H9 (cell line): ENCODE measurements around the gene JAG1. TPM values are rescaled to one million over a fixed set of nuclear protein-coding genes. Genes with fewer than 3 reads are reported as not detected.

Experiments used
- DNase-seq: peaks from one replicate; pipeline ENCODE4 v3.0.0-alpha.2; 2017
- H2AFZ ChIP-seq: one replicate; pipeline ENCODE4 v1.6.1; 2013; ENCODE audit warnings: mild to moderate bottlenecking, low read length, control low read depth, moderate library complexity
- H2AK5ac ChIP-seq: 2 replicates; pipeline ENCODE4 v1.6.1; 2013; ENCODE audit warnings: low read length, control low read depth, mixed read lengths; ENCODE audit not compliant: insufficient read length
- H2BK120ac ChIP-seq: one replicate; pipeline ENCODE4 v1.6.1; 2013; ENCODE audit warnings: low read depth, mild to moderate bottlenecking, low read length, control low read depth, inconsistent platforms; ENCODE audit not compliant: poor library complexity, severe bottlenecking
- H2BK12ac ChIP-seq: 2 replicates; pipeline ENCODE4 v1.6.1; 2013; ENCODE audit warnings: low read length, control low read depth, mixed read lengths, low read depth; ENCODE audit not compliant: insufficient read length
- H2BK15ac ChIP-seq: 2 replicates; pipeline ENCODE4 v1.6.1; 2013; ENCODE audit warnings: low read depth, low read length, control low read depth
- H2BK20ac ChIP-seq: one replicate; pipeline ENCODE4 v1.6.1; 2013; ENCODE audit warnings: low read depth, mild to moderate bottlenecking, low read length, control low read depth, inconsistent platforms; ENCODE audit not compliant: poor library complexity, severe bottlenecking
- H2BK5ac ChIP-seq: 2 replicates; pipeline ENCODE4 v1.6.1; 2013; ENCODE audit warnings: low read length, control low read depth, mixed read lengths; ENCODE audit not compliant: insufficient read length
- H3K14ac ChIP-seq: 2 replicates; pipeline ENCODE4 v1.6.1; 2013; ENCODE audit warnings: low read length, control low read depth; ENCODE audit not compliant: insufficient read depth
- H3K18ac ChIP-seq: 2 replicates; pipeline ENCODE4 v1.6.1; 2013; ENCODE audit warnings: low read depth, mild to moderate bottlenecking, mixed read lengths, low read length, control low read depth; ENCODE audit not compliant: insufficient read length
- H3K23ac ChIP-seq: 2 replicates; pipeline ENCODE4 v1.6.1; 2013; ENCODE audit warnings: low read length, control low read depth, mixed read lengths, low read depth; ENCODE audit not compliant: insufficient read length
- H3K23me2 ChIP-seq: 2 replicates; pipeline ENCODE4 v1.6.1; 2013; ENCODE audit warnings: low read depth, mild to moderate bottlenecking, mixed read lengths, low read length, control low read depth; ENCODE audit not compliant: insufficient read length, poor library complexity, severe bottlenecking
- H3K27ac ChIP-seq: 2 replicates; pipeline ENCODE4 v1.5.1; 2013; ENCODE audit warnings: low read length, control low read depth, mixed read lengths, low read depth; ENCODE audit not compliant: insufficient read length
- H3K27me3 ChIP-seq: 2 replicates; pipeline ENCODE4 v1.6.1; 2013; ENCODE audit warnings: low read length, control low read depth, inconsistent platforms; ENCODE audit not compliant: insufficient read depth
- H3K4ac ChIP-seq: 2 replicates; pipeline ENCODE4 v1.6.1; 2013; ENCODE audit warnings: low read depth, mild to moderate bottlenecking, control low read depth, inconsistent platforms, low read length, moderate library complexity
- H3K4me1 ChIP-seq: 2 replicates; pipeline ENCODE4 v1.6.1; 2013; ENCODE audit warnings: low read length, control low read depth, inconsistent platforms; ENCODE audit not compliant: insufficient read depth
- H3K4me2 ChIP-seq: 2 replicates; pipeline ENCODE4 v1.6.1; 2013; ENCODE audit warnings: low read length, control low read depth, mixed read lengths; ENCODE audit not compliant: insufficient read length, insufficient read depth
- H3K56ac ChIP-seq: 2 replicates; pipeline ENCODE4 v1.6.1; 2013; ENCODE audit warnings: low read depth, mild to moderate bottlenecking, mixed read lengths, low read length, control low read depth; ENCODE audit not compliant: insufficient read length
- H3K79me1 ChIP-seq: 2 replicates; pipeline ENCODE4 v1.6.1; 2013; ENCODE audit warnings: low read depth, mild to moderate bottlenecking, moderate library complexity, low read length, control low read depth, inconsistent platforms; ENCODE audit not compliant: insufficient read depth, poor library complexity, severe bottlenecking
- H3K79me2 ChIP-seq: 2 replicates; pipeline ENCODE4 v1.6.1; 2013; ENCODE audit warnings: low read length, control low read depth, inconsistent platforms; ENCODE audit not compliant: insufficient read depth
- H3K9ac ChIP-seq: 2 replicates; pipeline ENCODE4 v1.6.1; 2013; ENCODE audit warnings: low read length, control low read depth, mixed read lengths; ENCODE audit not compliant: insufficient read length; ENCODE audit errors: extremely low read depth
- H3K9me3 ChIP-seq: one replicate; pipeline ENCODE4 v1.6.1; 2013; ENCODE audit warnings: low read depth, low read length, inconsistent platforms; ENCODE audit not compliant: control insufficient read depth
- H3T11ph ChIP-seq: one replicate; pipeline ENCODE4 v1.6.1; 2013; ENCODE audit warnings: mild to moderate bottlenecking, low read length, control low read depth, inconsistent platforms
- H4K20me1 ChIP-seq: one replicate; pipeline ENCODE4 v1.6.1; 2013; ENCODE audit not compliant: control insufficient read depth, insufficient read length, insufficient read depth
- H4K5ac ChIP-seq: 2 replicates; pipeline ENCODE4 v1.6.1; 2013; ENCODE audit warnings: low read depth, mild to moderate bottlenecking, mixed read lengths, low read length, control low read depth; ENCODE audit not compliant: insufficient read length
- H4K8ac ChIP-seq: replicated peaks from 2 replicates; pipeline ENCODE4 v1.6.1; 2013; ENCODE audit warnings: low read length, control low read depth, mixed read lengths, low read depth; ENCODE audit not compliant: insufficient read length
- H4K91ac ChIP-seq: 2 replicates; pipeline ENCODE4 v1.6.1; 2013; ENCODE audit warnings: low read depth, mild to moderate bottlenecking, moderate library complexity, mixed read lengths, low read length, control low read depth; ENCODE audit not compliant: insufficient read length
- H3K27ac Mint-ChIP-seq, 3 experiments: 2 replicates in 2 of 3; 3 replicates in 1 of 3; pipeline ENCODE4 v1.8.0; 2020 to 2021; ENCODE audit warnings: mixed read lengths in 3 of 3, mild to moderate bottlenecking in 1 of 3, moderate library complexity in 1 of 3
- H3K27me3 Mint-ChIP-seq: 2 replicates; pipeline ENCODE4 v1.8.0; 2021; ENCODE audit warnings: low read depth, mild to moderate bottlenecking, moderate library complexity, mixed read lengths
- H3K36me3 Mint-ChIP-seq, 3 experiments: 2 replicates in 2 of 3; 3 replicates in 1 of 3; pipeline ENCODE4 v1.8.0; 2020 to 2021; ENCODE audit warnings: low read depth in 3 of 3, mixed read lengths in 3 of 3; ENCODE audit not compliant: insufficient read depth in 1 of 3
- H3K4me1 Mint-ChIP-seq, 2 experiments: 2 replicates each; pipeline ENCODE4 v1.8.0; 2020; ENCODE audit warnings: mixed read lengths in 2 of 2
- H3K4me3 Mint-ChIP-seq, 2 experiments: 2 replicates in 1 of 2; 3 replicates in 1 of 2; pipeline ENCODE4 v1.8.0; 2020 to 2021; ENCODE audit warnings: mild to moderate bottlenecking in 2 of 2, mixed read lengths in 2 of 2, moderate library complexity in 1 of 2
- H3K9me3 Mint-ChIP-seq, 2 experiments: 2 replicates in 1 of 2; 3 replicates in 1 of 2; pipeline ENCODE4 v1.8.0; 2020; ENCODE audit warnings: mild to moderate bottlenecking in 2 of 2, mixed read lengths in 2 of 2, moderate library complexity in 1 of 2
- WGBS: extraction: QIAGEN DNeasy Blood & Tissue Kit; methylation state at CpG from one replicate; pipeline ENCODE4 v1.1.7; 2013; ENCODE audit warnings: missing lambda C conversion rate, low lambda C conversion rate, mixed read lengths; ENCODE audit not compliant: insufficient read length; ENCODE audit errors: extremely low coverage; 5-methylcytosine and 5-hydroxymethylcytosine counted together
- total RNA-seq: library from RNA; stranded (reverse); gene quantifications from 2 replicates; pipeline ENCODE4 v1.2.1, GENCODE V29; 2021
- TF ChIP-seq, protein P1 (sequence below): fragments of 200-600 bp; sonication (generic); conservative IDR thresholded peaks from 3 replicates; pipeline ENCODE4 v1.8.0; 2021; ENCODE audit warnings: antibody characterized with exemption, mild to moderate bottlenecking

The JAG1 gene
- total RNA-seq, 1 experiment from 2014 or later = 58.1 TPM

- TF ChIP-seq, protein P1, sequence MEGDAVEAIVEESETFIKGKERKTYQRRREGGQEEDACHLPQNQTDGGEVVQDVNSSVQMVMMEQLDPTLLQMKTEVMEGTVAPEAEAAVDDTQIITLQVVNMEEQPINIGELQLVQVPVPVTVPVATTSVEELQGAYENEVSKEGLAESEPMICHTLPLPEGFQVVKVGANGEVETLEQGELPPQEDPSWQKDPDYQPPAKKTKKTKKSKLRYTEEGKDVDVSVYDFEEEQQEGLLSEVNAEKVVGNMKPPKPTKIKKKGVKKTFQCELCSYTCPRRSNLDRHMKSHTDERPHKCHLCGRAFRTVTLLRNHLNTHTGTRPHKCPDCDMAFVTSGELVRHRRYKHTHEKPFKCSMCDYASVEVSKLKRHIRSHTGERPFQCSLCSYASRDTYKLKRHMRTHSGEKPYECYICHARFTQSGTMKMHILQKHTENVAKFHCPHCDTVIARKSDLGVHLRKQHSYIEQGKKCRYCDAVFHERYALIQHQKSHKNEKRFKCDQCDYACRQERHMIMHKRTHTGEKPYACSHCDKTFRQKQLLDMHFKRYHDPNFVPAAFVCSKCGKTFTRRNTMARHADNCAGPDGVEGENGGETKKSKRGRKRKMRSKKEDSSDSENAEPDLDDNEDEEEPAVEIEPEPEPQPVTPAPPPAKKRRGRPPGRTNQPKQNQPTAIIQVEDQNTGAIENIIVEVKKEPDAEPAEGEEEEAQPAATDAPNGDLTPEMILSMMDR = no peak
- peaks cover 16% of the 10 kb centered on the region; the same call in 1 of the 2 replicates for H3K4me1 ChIP-seq
Measured at GRCh38 chr20:10648651-10649050, 25.1 kb downstream of the JAG1 start.

More at GRCh38 chr20:10648651-10649050, 25.1 kb downstream of the JAG1 start:
- Histone ChIP-seq H2AK5ac (no peak overlapping the region), H3K9ac (no peak overlapping the region), H3K4me2 (no peak overlapping the region), H3K4ac (no peak overlapping the region), H3K56ac (no peak overlapping the region), H4K8ac (no peak overlapping the region), H3K27me3 (no peaks in the 10 kb centered on the region), H3T11ph (no peak overlapping the region), H2BK15ac (no peak overlapping the region), H3K23ac (no peak overlapping the region), H4K91ac (no peak overlapping the region), H3K14ac (no peak overlapping the region), H4K20me1 (no peaks in the 10 kb centered on the region), H3K27ac (no peak overlapping the region), H3K79me1 (peaks cover 4% of the 10 kb centered on the region), H3K9me3 (no peaks in the 10 kb centered on the region), H3K18ac (no peak overlapping the region), H2BK20ac (no peak overlapping the region), H4K5ac (no peak overlapping the region), H3K23me2 (no peaks in the 10 kb centered on the region), H2BK120ac (no peak overlapping the region), H2BK12ac (no peak overlapping the region), H2BK5ac (no peak overlapping the region), H3K79me2 (no peaks in the 10 kb centered on the region), H2AFZ (no peak overlapping the region)
- Mint-ChIP-seq H3K27ac (peak overlapping the region in 2 of 3 experiments; percentile 83 to 89; a peak in 3 of 7 replicates), H3K27me3 (no peaks in the 10 kb centered on the region; the same call in 1 of the 2 replicates), H3K36me3 (peaks cover 50 to 96% (median 79%) of the 10 kb centered on the region in 3 experiments), H3K4me1 (peaks cover 54 to 63% of the 10 kb centered on the region in 2 experiments), H3K4me3 (peak overlapping the region in 1 of 2 experiments; percentile 45; a peak in 1 of 5 replicates), H3K9me3 (no peaks in the 10 kb centered on the region)
- no peak for DNase-seq
- no CpG with 5 or more reads among the region's 8 CpGs for WGBS
